Heart right ventricle (tissue), 16 donors: ENCODE results near the gene GPR50. TPM values are rescaled to one million over a fixed set of nuclear protein-coding genes. Genes with fewer than 3 reads are reported as not detected.
A peak's percentile ranks its signal among the peaks of the same experiment; 100 is the strongest.

Source experiments
- ATAC-seq, 8 donors: fragments of 200-7000 bp; cut with Tn5 transposase; one replicate each; pipeline ENCODE4 v1.9.1; 2020; ENCODE audit warnings: mild to moderate bottlenecking in 8 of 8, moderate library complexity in 8 of 8, moderate number of reproducible peaks in 1 of 8
- DNase-seq, 2 donors: peaks; one replicate each; pipeline ENCODE4 v3.0.0-alpha.2; 2020
- H3K27ac ChIP-seq, 10 donors: fragments of 200-600 bp; sonication (generic) in 2 of 10; one replicate each; pipeline versions ENCODE4 v1.5.0 to v1.8.0; 2020 to 2022; ENCODE audit warnings: mild to moderate bottlenecking in 3 of 10
- H3K27me3 ChIP-seq, 7 donors: fragments of 200-600 bp; one replicate each; pipeline ENCODE4 v1.8.0; 2021 to 2022; ENCODE audit warnings: mild to moderate bottlenecking in 2 of 7
- H3K36me3 ChIP-seq, 9 donors: fragments of 200-600 bp; sonication (generic) in 1 of 9; one replicate each; pipeline versions ENCODE4 v1.5.0 to v1.8.0; 2020 to 2022; ENCODE audit warnings: mild to moderate bottlenecking in 2 of 9
- H3K4me1 ChIP-seq, 9 donors: fragments of 200-600 bp; sonication (generic) in 1 of 9; one replicate each; pipeline versions ENCODE4 v1.5.0 to v1.8.0; 2020 to 2022; ENCODE audit warnings: mild to moderate bottlenecking in 4 of 9
- H3K4me3 ChIP-seq, 10 donors: fragments of 200-600 bp; sonication (generic) in 2 of 10; one replicate each; pipeline versions ENCODE4 v1.5.0 to v1.8.0; 2020 to 2022; ENCODE audit warnings: mild to moderate bottlenecking in 7 of 10, moderate library complexity in 2 of 10
- H3K9me3 ChIP-seq, 11 donors: fragments of 200-600 bp in 10 of 11; sonication (generic) in 2 of 11; one replicate each; pipeline versions ENCODE4 v1.5.0 to v1.8.0; 2013 to 2022; ENCODE audit warnings: mild to moderate bottlenecking in 2 of 11, control low read depth in 1 of 11, moderate library complexity in 1 of 11
- WGBS, 2 donors: extraction: QIAGEN DNeasy Blood & Tissue Kit; methylation state at CpG; one replicate each; pipeline ENCODE4 v1.1.7; 2013; ENCODE audit warnings: inconsistent platforms in 1 of 2; 5-methylcytosine and 5-hydroxymethylcytosine counted together
- intact Hi-C, 10 donors: fragments of 100-400 bp; cut with DNase I; formaldehyde crosslinking; loops; one replicate each; pipeline versions ENCODE4 v1.11.1 to v1.14.2; 2022
- polyA plus RNA-seq, 2 donors: library from polyadenylated mRNA; stranded (reverse); fragments of 200-250 nt; gene quantifications; one replicate each; pipeline ENCODE4 v1.2.3, GENCODE V29; 2013
- total RNA-seq, 10 donors: library from RNA; stranded (reverse); fragmentation: NEBNext Ultra II Directional in 3 of 10; extraction: Animal tissue kit (Norgen Biotek cat#: 25700) in 3 of 10; gene quantifications; one replicate each; pipeline versions ENCODE4 v1.2.1 to v1.2.4, GENCODE V29; 2021 to 2023
- TF ChIP-seq, protein P1 (sequence below), 9 donors: fragments of 200-600 bp; sonication (generic) in 2 of 9; IDR thresholded peaks; one replicate each; pipeline versions ENCODE4 v1.5.0 to v1.8.0; 2021 to 2022; ENCODE audit warnings: antibody characterized with exemption in 9 of 9, mild to moderate bottlenecking in 5 of 9, moderate library complexity in 1 of 9
- donor health status: Arrhythmogenic right ventricular cardiomyopathy.
- donor health status: ischemic (EF 13 %, LVEDD 7.1; RV severe dilation, severe dysfunction).
- donor health status: healthy with polysubstance abuse.
- donor health status: DM: no; HTN: yes; CAD: no.
- donor health status: DM: no; HTN: no; CAD: no.
- donor health status: ischemic (EF 25% LVEDD 6.9; RV normal size, moderate dysfunction).
- donor health status: ischemic (EF 25% LVEDD 5.7; RV mildly dilated, moderate dysfunction).
- donor health status: healthy.
- donor health status: DM: yes; HTN: yes; CAD: no.
- donor health status: Ischemic cardiomyopathy.
- donor health status: ischemic (EF 35%, LVEDD 5.7; RV mildly dilated, moderate dysfunction).
- donor health status: nonischemic (EF 11% LVEDD 7.7; RV severe dilation, severe dysfunction).
- donor health status: DM: yes; HTN: yes; CAD: no.
- donor health status: PGD.
- donor health status: ischemic (EF 29% LVEDD 5.4; RV normal size, mild dysfunction).
- donor health status: nonischemic (EF 23%, LVEDD 6.1; RV moderate dilation, normal function).

Gene GPR50
- total and polyA plus RNA-seq, 12 donors: not detected

- Histone ChIP-seq H3K4me3 (no peak overlapping the region), H3K27me3 (peaks cover 0 to 52% (median 3%) of the 10 kb centered on the region in 7 donors), H3K27ac (no peak overlapping the region), H3K9me3 (no peaks in the 10 kb centered on the region), H3K36me3 (no peaks in the 10 kb centered on the region), H3K4me1 (no peaks in the 10 kb centered on the region)
- ATAC-seq: no peak
- intact Hi-C loops: loop anchor here in 9 of 10 donors (2.0 to 10.0 kb wide), 9 partner anchors 211 to 1484 kb away; partner anchors contain the start of gene GABRQ (in 2 of the 9)
- WGBS, 2 donors: 9 to 46% methylated on average over 6 of the region's 6 CpGs
- TF ChIP-seq, protein P1, sequence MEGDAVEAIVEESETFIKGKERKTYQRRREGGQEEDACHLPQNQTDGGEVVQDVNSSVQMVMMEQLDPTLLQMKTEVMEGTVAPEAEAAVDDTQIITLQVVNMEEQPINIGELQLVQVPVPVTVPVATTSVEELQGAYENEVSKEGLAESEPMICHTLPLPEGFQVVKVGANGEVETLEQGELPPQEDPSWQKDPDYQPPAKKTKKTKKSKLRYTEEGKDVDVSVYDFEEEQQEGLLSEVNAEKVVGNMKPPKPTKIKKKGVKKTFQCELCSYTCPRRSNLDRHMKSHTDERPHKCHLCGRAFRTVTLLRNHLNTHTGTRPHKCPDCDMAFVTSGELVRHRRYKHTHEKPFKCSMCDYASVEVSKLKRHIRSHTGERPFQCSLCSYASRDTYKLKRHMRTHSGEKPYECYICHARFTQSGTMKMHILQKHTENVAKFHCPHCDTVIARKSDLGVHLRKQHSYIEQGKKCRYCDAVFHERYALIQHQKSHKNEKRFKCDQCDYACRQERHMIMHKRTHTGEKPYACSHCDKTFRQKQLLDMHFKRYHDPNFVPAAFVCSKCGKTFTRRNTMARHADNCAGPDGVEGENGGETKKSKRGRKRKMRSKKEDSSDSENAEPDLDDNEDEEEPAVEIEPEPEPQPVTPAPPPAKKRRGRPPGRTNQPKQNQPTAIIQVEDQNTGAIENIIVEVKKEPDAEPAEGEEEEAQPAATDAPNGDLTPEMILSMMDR (IDR thresholded peaks at IDR 0.05): no peak
- no peak for DNase-seq
These were observed 22.7 kb upstream of the GPR50 start for GRCh38 chrX:151153667-151154066.

DNA sequence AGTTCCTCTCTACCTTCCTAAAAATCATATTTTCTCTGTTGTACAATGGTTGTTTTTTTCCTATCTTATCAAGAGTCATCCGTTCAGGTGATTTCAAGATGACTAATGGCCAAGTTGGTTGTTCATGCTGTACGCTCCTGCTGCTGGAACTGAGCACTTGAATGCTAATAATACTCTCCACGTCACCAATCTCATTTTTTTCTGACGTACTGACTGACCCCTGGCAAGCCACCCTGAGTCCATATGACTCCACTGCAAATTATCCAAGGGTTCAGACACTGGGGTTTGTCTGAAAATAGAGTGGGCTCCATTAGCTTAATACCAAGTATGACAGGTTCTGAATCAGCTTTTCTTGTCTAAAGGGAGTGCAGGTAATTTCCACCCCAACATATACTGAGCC lies 21.1 kb upstream of the GPR50 start:
- H3K36me3 ChIP-seq: no peaks in the 10 kb centered on the region
- no peak overlapping the region for H3K4me3 ChIP-seq
- H3K9me3 ChIP-seq: no peaks in the 10 kb centered on the region
- no peaks in the 10 kb centered on the region for H3K4me1 ChIP-seq
- ATAC-seq (peak in 2 of 8 donors; percentile 71 to 72), DNase-seq (no peak)
- 26 to 38% methylated on average over 4 of the region's 4 CpGs for WGBS, 2 donors
- intact Hi-C loops: loop anchor here in 4 of 10 donors (10.0 kb wide), 4 partner anchors 210 to 1480 kb away; partner anchors contain the start of gene GABRQ (in 1 of the 4)
- H3K27me3 ChIP-seq: peaks cover 0 to 50% (median 0%) of the 10 kb centered on the region in 7 donors
- TF ChIP-seq, protein P1 (IDR thresholded peaks at IDR 0.05): no peak
- no peak overlapping the region for H3K27ac ChIP-seq

DNA sequence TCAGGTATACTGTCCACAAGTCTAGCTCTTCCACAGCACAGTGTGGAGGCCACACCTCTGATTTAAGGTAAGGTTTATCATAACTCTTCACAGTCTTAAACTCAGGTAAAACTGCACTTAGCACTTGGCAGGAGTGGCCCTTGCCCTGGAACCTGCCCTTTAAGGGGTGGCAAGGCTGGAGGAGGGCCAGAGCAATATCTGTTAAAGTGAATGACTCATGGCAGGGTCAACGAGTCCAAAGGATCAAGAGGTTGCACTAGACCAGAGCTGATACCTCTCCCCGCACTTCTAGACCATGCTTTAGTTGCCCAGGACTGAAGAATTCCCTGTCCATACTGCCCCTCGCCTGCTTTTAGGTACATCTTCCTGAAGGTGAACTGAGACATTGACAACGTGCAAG lies 14.7 kb upstream of the GPR50 start:
- intact Hi-C loops: no loop called here
- Histone ChIP-seq H3K27me3 (peaks cover 0 to 20% (median 0%) of the 10 kb centered on the region in 7 donors), H3K9me3 (peaks cover 0 to 8% (median 0%) of the 10 kb centered on the region in 11 donors), H3K36me3 (no peaks in the 10 kb centered on the region), H3K4me3 (no peak overlapping the region), H3K27ac (no peak overlapping the region), H3K4me1 (no peaks in the 10 kb centered on the region)
- ATAC-seq: no peak
- TF ChIP-seq, protein P1 (IDR thresholded peaks at IDR 0.05): no peak
- WGBS, 2 donors: 56 to 65% methylated on average over 4 of the region's 4 CpGs
- no peak for DNase-seq

GRCh38 chrX:151167791-151168345 lies 8.5 kb upstream of the GPR50 start:
- intact Hi-C loops: no loop called here
- H3K36me3 ChIP-seq: no peaks in the 10 kb centered on the region

More at GRCh38 chrX:151167791-151168345, 8.5 kb upstream of the GPR50 start:
- H3K27me3 ChIP-seq: peaks cover 0 to 5% (median 0%) of the 10 kb centered on the region in 7 donors
- no peak overlapping the region for H3K4me3 ChIP-seq
- DNase-seq (no peak), ATAC-seq (no peak)
- H3K4me1 ChIP-seq: no peaks in the 10 kb centered on the region
- TF ChIP-seq, protein P1 (IDR thresholded peaks at IDR 0.05): no peak
- peaks cover 0 to 8% (median 0%) of the 10 kb centered on the region in 11 donors for H3K9me3 ChIP-seq
- 64 to 65% methylated on average over 7 of the region's 7 CpGs for WGBS, 2 donors
- no peak overlapping the region for H3K27ac ChIP-seq
